HEK293T (cell line): ENCODE data around the gene MAEA.

Experiments
- CTCF ChIA-PET: fragments of 350-600 bp; formaldehyde crosslinking; extraction: SDS; loops from one replicate; lab custom pipeline; 2021; ENCODE audit warnings: antibody characterized with exemption, inconsistent platforms; lab: Yijun Ruan, JAX
- POLR2A ChIA-PET: fragments of 350-600 bp; formaldehyde crosslinking; extraction: SDS; loops from one replicate; lab custom pipeline; 2020; ENCODE audit warnings: antibody characterized with exemption, inconsistent platforms; lab: Yijun Ruan, JAX
- DNase-seq: peaks from one replicate; pipeline ENCODE4 v3.0.0; 2012; ENCODE audit warnings: mixed read lengths; ENCODE audit errors: extremely low spot score
- ARNT ChIP-seq: fragments of 450-650 bp; IDR thresholded peaks from 2 replicates; pipeline ENCODE4 v1.6.1; 2017; ENCODE audit warnings: mild to moderate bottlenecking
- CTBP1 ChIP-seq: fragments of 450-650 bp; IDR thresholded peaks from 2 replicates; pipeline ENCODE4 v1.6.1; 2016; ENCODE audit warnings: borderline replicate concordance
- ELF4 ChIP-seq: fragments of 450-650 bp; IDR thresholded peaks from 2 replicates; pipeline ENCODE4 v1.6.1; 2017; ENCODE audit warnings: antibody characterized with exemption
- FOXA1 ChIP-seq: fragments of 450-650 bp; IDR thresholded peaks from 2 replicates; pipeline ENCODE4 v1.6.1; 2016; ENCODE audit warnings: mild to moderate bottlenecking
- FOXK2 ChIP-seq: fragments of 450-650 bp; IDR thresholded peaks from 2 replicates; pipeline ENCODE4 v1.6.1; 2016; ENCODE audit warnings: mild to moderate bottlenecking
- FOXM1 ChIP-seq: fragments of 450-650 bp; IDR thresholded peaks from 2 replicates; pipeline ENCODE4 v1.6.1; 2017; ENCODE audit warnings: mild to moderate bottlenecking, borderline replicate concordance
- HDGF ChIP-seq: fragments of 450-650 bp; IDR thresholded peaks from 2 replicates; pipeline ENCODE4 v1.6.1; 2017; ENCODE audit warnings: antibody characterized with exemption, borderline replicate concordance
- L3MBTL2 ChIP-seq: fragments of 450-650 bp; conservative IDR thresholded peaks from 2 replicates; pipeline ENCODE4 v1.6.1; 2016; ENCODE audit warnings: mild to moderate bottlenecking
- LEF1 ChIP-seq: fragments of 450-650 bp; IDR thresholded peaks from 2 replicates; pipeline ENCODE4 v1.6.1; 2017; ENCODE audit warnings: mild to moderate bottlenecking, borderline replicate concordance
- NFRKB ChIP-seq: fragments of 450-650 bp; IDR thresholded peaks from 2 replicates; pipeline ENCODE4 v1.6.1; 2016; ENCODE audit warnings: mild to moderate bottlenecking, moderate library complexity
- SP1 ChIP-seq: fragments of 450-650 bp; IDR thresholded peaks from 2 replicates; pipeline ENCODE4 v1.6.1; 2017
- SUZ12 ChIP-seq: fragments of 450-650 bp; IDR thresholded peaks from 2 replicates; pipeline ENCODE4 v1.6.1; 2016; ENCODE audit warnings: mild to moderate bottlenecking
- TARDBP ChIP-seq: fragments of 450-650 bp; IDR thresholded peaks from 2 replicates; pipeline ENCODE4 v1.6.1; 2016
- ZNF384 ChIP-seq: fragments of 450-650 bp; IDR thresholded peaks from 2 replicates; pipeline ENCODE4 v1.6.1; 2016
- TF ChIP-seq, protein P1 (sequence below): fragments of 450-650 bp; IDR thresholded peaks from 2 replicates; pipeline ENCODE4 v1.6.1; 2016

The MAEA gene

DNA sequence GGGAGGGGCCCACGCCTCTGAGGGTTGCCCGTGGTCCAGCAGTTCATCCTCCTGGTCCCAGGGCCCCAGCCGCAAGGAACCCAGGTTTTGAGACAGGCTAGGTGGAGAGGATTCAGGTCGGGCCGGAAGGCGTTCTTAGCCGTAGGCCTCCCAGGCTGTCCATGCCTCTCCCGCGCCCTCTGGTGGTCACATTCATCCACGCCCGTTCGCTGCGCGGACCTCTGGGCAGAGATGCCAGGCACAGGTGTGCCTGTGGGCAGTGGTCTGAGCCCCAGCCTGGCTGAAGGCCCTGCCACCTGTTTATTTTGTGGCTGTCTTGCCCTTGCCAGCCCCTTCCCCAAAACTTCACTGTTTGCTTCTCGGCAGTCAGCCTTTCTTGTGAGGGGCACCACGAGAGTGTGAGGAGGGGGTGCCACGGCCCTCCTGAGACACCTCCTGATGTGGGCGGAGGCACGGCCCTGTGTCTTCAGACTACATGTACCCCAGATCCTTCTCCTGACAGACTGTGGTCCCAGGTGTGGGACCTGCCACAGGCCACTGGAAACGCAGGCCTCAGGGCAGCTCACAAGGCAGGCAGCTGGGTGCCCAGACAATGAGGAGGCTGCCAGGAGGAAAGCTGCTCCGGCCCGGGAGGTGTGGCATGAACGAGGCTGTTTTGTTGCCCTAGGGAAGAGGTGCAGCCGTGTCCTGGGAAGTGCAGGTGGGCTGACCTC, 62.3 kb downstream of the MAEA start:
- ChIA-PET CTCF (interaction anchor here (0.6 to 1.4 kb wide), 2 partner anchors 220 to 318 kb away, joined by 3 read pairs; no protein-coding TSS in a partner anchor), POLR2A (no interaction called here)
- TF ChIP-seq L3MBTL2 (no peak), TARDBP (no peak), LEF1 (no peak), HDGF (no peak)
- DNase-seq = peak; percentile 83

DNA sequence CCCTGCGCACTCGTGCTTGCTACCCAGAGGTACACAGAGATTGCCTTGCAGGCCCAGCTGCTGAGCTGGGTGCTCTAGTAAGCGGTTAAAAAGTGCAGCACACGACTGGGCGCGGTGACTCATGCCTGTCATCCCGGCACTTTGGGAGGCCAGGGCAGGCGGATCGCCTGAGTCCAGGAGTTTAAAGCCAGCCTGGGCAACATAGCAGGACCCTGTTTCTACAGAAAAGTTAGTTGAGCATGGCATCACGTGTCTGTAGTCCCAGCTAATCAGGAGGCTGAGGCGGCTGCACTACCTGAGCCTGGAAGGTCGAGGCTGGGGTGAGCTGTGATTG, 62.8 kb downstream of the MAEA start:
- ChIA-PET POLR2A (no interaction called here), CTCF (interaction anchor here (0.6 to 1.4 kb wide), 2 partner anchors 221 to 318 kb away, joined by 3 read pairs; no protein-coding TSS in a partner anchor)
- TF ChIP-seq FOXK2 (no peak), SP1 (no peak), FOXM1 (no peak), ELF4 (no peak), SUZ12 (no peak), L3MBTL2 (no peak), LEF1 (no peak), HDGF (no peak), CTBP1 (no peak), FOXA1 (no peak), TARDBP (no peak), NFRKB (no peak), ARNT (no peak), ZNF384 (no peak)
- TF ChIP-seq, protein P1, sequence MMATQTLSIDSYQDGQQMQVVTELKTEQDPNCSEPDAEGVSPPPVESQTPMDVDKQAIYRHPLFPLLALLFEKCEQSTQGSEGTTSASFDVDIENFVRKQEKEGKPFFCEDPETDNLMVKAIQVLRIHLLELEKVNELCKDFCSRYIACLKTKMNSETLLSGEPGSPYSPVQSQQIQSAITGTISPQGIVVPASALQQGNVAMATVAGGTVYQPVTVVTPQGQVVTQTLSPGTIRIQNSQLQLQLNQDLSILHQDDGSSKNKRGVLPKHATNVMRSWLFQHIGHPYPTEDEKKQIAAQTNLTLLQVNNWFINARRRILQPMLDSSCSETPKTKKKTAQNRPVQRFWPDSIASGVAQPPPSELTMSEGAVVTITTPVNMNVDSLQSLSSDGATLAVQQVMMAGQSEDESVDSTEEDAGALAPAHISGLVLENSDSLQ = no peak
- no peak for DNase-seq

DNA sequence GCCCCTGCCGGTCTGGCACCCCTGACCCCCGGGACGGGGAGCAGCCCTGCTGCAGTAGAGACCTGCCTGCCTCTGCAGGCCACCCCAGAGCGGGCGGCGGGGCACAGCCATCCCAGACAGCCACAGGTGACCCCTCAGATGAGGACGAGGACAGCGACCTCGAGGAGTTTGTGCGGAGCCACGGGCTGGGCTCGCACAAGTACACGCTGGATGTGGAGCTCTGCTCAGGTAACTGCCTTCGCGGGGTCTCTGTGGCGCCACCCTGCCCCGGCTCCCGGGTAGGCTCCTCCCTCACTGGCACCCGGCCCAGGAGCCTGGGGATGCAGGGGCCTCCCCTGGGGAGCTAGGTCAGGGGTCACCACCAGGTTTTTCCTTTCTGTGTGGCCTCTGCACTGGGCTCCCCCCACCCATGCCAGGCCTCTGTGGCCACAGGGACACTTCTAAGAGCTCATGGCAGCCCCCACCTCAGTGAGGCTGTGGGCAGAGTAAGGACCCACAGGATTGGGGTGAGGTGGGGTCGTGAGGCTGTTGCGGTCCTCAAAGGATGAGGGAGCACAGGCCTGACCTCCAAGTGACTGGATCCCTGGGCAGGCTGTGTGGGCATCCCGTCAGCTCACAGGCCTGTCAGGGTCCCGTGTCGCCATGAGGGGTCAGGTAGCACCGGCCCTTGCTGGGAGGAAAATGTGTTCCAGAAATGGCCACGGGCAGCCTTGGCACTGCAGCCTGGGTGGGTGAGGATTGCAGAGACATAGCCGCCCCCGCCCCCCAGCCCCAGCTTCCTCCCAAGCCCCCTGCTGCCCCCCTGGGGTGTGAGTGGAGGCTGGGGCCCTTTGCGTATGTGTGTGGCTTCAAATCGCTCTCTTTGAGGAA, 63.7 kb downstream of the MAEA start:
- CTCF ChIA-PET = interaction anchor here (0.6 to 1.4 kb wide), 2 partner anchors 44 to 222 kb away, joined by 3 to 5 read pairs; no protein-coding TSS in a partner anchor
- POLR2A ChIA-PET = no interaction called here
- DNase-seq = no peak
- TF ChIP-seq FOXM1 (no peak), ZNF384 (no peak), NFRKB (no peak)

DNA sequence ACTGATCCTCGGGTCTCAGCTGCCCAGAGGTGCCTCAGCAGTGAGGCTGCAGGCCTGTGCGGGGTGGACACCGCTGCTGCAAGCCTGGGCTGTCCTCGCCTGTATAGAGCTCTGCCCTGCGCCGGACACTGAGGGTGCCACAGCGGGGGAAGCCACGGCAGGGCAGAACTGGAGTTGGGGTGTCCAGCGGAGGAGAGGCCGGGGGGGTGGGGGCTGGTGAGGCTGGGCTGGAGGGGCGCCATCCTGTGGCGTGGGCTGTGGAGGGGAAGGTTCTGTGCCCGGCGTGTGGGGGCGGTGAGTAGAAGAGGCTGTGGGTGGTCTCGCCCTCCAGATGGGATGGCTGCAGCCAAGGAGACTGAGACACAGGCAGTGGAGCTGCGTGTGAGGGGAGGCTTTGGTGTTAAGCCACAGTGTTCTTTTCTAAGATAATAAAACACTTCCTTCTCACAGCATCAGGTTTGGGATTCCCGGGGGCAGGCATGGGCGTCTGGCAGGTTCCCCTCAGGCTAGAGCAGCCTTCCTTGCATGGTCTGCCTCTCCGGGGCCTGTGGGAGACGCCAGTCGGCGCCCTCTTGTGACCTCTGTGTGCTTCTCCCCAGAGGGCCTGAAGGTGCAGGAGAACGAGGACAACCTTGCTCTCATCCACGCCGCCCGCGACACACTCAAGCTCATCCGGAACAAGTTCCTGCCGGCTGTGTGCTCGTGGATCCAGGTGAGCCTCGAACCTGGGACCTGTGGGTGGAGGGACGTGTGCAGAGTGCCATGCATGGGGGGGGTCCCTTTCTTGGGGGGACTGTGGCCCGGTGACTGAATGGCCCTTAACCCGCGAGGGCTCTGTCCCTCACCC, 64.7 kb downstream of the MAEA start:
- no peak for TF ChIP-seq FOXK2
- DNase-seq = no peak
- POLR2A ChIA-PET = interaction anchor here (1.0 kb wide), 1 partner anchor 180 kb away, joined by 3 read pairs; no protein-coding TSS in a partner anchor
- CTCF ChIA-PET = interaction anchor here (0.6 kb wide), 1 partner anchor 45 kb away, joined by 5 read pairs; no protein-coding TSS in a partner anchor

DNA sequence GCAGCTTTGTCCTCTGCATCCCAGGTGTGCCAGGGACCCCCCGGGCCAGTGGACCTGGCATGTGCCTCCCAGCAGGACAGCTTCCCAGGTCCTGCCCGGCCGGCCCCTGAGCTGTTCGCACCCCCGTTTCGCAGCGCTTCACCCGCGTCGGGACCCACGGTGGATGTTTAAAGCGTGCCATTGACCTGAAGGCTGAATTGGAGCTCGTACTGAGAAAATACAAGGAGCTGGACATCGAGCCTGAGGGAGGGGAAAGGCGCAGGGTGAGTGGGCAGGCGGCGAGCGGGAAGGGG, 65.2 kb downstream of the MAEA start:
- ChIA-PET POLR2A (interaction anchor here (1.0 to 1.4 kb wide), 2 partner anchors 106 to 180 kb away, joined by 3 read pairs; partner anchors contain the start of gene CTBP1), CTCF (interaction anchor here (1.4 kb wide), 1 partner anchor 23 kb away, joined by 6 read pairs; no protein-coding TSS in a partner anchor)
- TF ChIP-seq FOXA1 (no peak), FOXK2 (no peak), SUZ12 (no peak), ZNF384 (no peak), TARDBP (no peak)
- DNase-seq = no peak

DNA sequence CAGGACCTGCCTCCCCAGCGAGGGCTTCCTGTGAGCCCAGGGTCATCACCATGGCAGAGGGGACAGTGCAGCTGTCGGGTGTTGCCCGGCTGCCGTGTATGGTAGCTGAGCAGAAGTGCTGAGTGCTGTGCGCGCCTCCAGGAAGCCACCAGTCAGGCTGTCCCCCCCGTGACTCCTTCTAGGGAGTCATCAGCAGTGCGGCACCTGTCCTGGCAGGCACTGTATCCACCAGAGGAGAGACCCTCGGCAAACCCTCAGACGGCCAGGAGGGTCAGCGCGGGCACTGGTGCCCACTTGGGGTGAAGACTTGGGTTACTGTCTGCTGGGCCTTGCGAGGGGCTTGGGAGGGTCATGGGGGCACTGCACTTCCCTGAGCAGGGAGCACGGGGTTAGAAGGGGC, 65.7 kb downstream of the MAEA start:
- no peak for DNase-seq
- POLR2A ChIA-PET = interaction anchor here (1.4 kb wide), 1 partner anchor 106 kb away, joined by 3 read pairs; the partner anchor contains the start of gene CTBP1
- CTCF ChIA-PET = interaction anchor here (0.8 to 1.4 kb wide), 7 partner anchors 22 to 277 kb away, joined by 3 to 6 read pairs (median 5); no protein-coding TSS in a partner anchor
- no peak for TF ChIP-seq NFRKB
- TF ChIP-seq SUZ12 = no peak
- no peak for TF ChIP-seq TARDBP
- no peak for TF ChIP-seq FOXK2
- no peak for TF ChIP-seq FOXM1
- TF ChIP-seq FOXA1 = no peak
- no peak for TF ChIP-seq L3MBTL2
- no peak for TF ChIP-seq CTBP1
- TF ChIP-seq SP1 = no peak
- no peak for TF ChIP-seq HDGF
- no peak for TF ChIP-seq ARNT
- TF ChIP-seq, protein P1 = no peak
